Measurements from ENCODE around the gene STK10. TPM values are rescaled to one million over a fixed set of nuclear protein-coding genes. Genes with fewer than 3 reads are reported as not detected.

STK10 gene
- total and polyA plus RNA-seq, 9 of the 15 experiments (the other 6 are each of a cell fraction or from before 2014, with no cell fraction given): 0.30 to 6.7 (median 2.4) TPM

DNA sequence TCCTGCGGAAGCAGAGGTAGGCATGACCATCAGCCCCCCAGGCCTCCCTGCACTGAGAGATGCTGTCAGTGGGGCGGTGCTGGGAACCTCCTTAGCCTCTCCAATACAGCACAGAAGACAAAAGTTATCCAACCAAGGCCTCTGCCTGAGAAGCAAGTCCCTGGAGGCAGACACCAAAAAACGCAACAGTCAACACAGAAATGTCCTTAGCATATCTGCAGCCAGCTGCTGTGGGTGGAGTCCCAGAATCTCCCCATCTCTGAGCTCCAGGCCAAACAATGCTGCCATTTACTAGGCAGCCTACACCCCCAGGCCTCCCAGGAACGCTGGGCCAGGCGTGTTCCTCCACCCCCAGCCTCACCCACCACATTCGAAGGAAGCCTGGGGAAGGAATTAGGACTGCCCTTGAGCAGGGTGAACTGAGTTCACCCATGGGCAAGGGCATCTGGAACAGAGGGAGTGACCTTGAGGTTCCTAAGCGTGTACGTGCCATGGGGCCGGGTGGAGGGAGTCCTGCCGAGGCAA, 43.7 kb downstream of the STK10 start (continued):
- no peak for TF ChIP-seq THAP12 (CRISPR knock-in tag; IDR thresholded peaks at IDR 0.05)
- no peak for TF ChIP-seq GTF2F1 (IDR thresholded peaks at IDR 0.05; ENCODE audit: low read depth, low read length)
- TF ChIP-seq SRF (CRISPR knock-in tag; IDR thresholded peaks at IDR 0.05): no peak
- TF ChIP-seq U2AF1 (optimal IDR thresholded peaks at IDR 0.05; ENCODE audit: low read depth, low read length): no peak
- no peak for TF ChIP-seq ZNF277 (CRISPR knock-in tag; IDR thresholded peaks at IDR 0.05; ENCODE audit: borderline replicate concordance)
- no peak for TF ChIP-seq PCBP2 (IDR thresholded peaks at IDR 0.05; ENCODE audit: low read depth, low read length, poor library complexity, severe bottlenecking)
- no peak for TF ChIP-seq MEF2D (tag; conservative IDR thresholded peaks at IDR 0.05; ENCODE audit: low read depth)
- TF ChIP-seq CBFA2T2 (conservative IDR thresholded peaks at IDR 0.05): peak; percentile 74
- no peak for TF ChIP-seq PURB (CRISPR knock-in tag; IDR thresholded peaks at IDR 0.05; ENCODE audit: low read depth)
- TF ChIP-seq CLOCK (CRISPR knock-in tag; IDR thresholded peaks at IDR 0.05; ENCODE audit: borderline replicate concordance): no peak
- TF ChIP-seq ZNF184 (CRISPR knock-in tag; IDR thresholded peaks at IDR 0.05): no peak
- 0 out of 2 replicates have a peak, but pooled peaks have one; percentile 26 for TF ChIP-seq MYNN (IDR thresholded peaks at IDR 0.05)
- no peak for TF ChIP-seq MYNN (CRISPR knock-in tag; IDR thresholded peaks at IDR 0.05)
- TF ChIP-seq, protein P1, sequence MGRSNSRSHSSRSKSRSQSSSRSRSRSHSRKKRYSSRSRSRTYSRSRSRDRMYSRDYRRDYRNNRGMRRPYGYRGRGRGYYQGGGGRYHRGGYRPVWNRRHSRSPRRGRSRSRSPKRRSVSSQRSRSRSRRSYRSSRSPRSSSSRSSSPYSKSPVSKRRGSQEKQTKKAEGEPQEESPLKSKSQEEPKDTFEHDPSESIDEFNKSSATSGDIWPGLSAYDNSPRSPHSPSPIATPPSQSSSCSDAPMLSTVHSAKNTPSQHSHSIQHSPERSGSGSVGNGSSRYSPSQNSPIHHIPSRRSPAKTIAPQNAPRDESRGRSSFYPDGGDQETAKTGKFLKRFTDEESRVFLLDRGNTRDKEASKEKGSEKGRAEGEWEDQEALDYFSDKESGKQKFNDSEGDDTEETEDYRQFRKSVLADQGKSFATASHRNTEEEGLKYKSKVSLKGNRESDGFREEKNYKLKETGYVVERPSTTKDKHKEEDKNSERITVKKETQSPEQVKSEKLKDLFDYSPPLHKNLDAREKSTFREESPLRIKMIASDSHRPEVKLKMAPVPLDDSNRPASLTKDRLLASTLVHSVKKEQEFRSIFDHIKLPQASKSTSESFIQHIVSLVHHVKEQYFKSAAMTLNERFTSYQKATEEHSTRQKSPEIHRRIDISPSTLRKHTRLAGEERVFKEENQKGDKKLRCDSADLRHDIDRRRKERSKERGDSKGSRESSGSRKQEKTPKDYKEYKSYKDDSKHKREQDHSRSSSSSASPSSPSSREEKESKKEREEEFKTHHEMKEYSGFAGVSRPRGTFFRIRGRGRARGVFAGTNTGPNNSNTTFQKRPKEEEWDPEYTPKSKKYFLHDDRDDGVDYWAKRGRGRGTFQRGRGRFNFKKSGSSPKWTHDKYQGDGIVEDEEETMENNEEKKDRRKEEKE (IDR thresholded peaks at IDR 0.05; ENCODE audit: borderline replicate concordance in 1 of 2, control insufficient read depth in 1 of 2, low read depth in 2 of 2, low read length in 1 of 2): no peak
- no peak; a peak in 1 of 4 replicates for TF ChIP-seq TEAD1 (CRISPR knock-in tag; IDR thresholded peaks at IDR 0.05)
- TF ChIP-seq STAT5A (IDR thresholded peaks at IDR 0.05; ENCODE audit: borderline replicate concordance, low read length): no peak; the same call in 1 of the 2 replicates
- TF ChIP-seq SP2 (IDR thresholded peaks at IDR 0.05; ENCODE audit: extremely low read depth, low read depth, low read length, poor library complexity, severe bottlenecking): no peak
- no peak for TF ChIP-seq NCOA2 (IDR thresholded peaks at IDR 0.05; ENCODE audit: partially characterized antibody in 2 of 2)
